Left ventricle myocardium inferior (tissue), 1 donor: ENCODE data around the gene DYNLL1. TPM values are rescaled to one million over a fixed set of nuclear protein-coding genes. Genes with fewer than 3 reads are reported as not detected.
"Not testable (repeated sequence)": the region's sequence is repeated elsewhere in the genome, so short reads cannot be mapped to it uniquely, and the experiment has no call there.

ENCODE experiments used
- DNase-seq: peaks from one replicate; pipeline ENCODE4 v3.0.0-alpha.2; 2020
- H3K27ac ChIP-seq: fragments of 200-600 bp; replicated peaks from 2 replicates; pipeline ENCODE4 v1.8.0; 2021
- H3K27me3 ChIP-seq: fragments of 200-600 bp; 2 replicates; pipeline ENCODE4 v1.8.0; 2021; ENCODE audit warnings: low read depth
- H3K36me3 ChIP-seq: fragments of 200-600 bp; 2 replicates; pipeline ENCODE4 v1.8.0; 2021
- H3K4me1 ChIP-seq: fragments of 200-600 bp; 2 replicates; pipeline ENCODE4 v1.8.0; 2021
- H3K4me3 ChIP-seq: fragments of 200-600 bp; 2 replicates; pipeline ENCODE4 v1.8.0; 2021; ENCODE audit warnings: mild to moderate bottlenecking, moderate library complexity
- H3K9me3 ChIP-seq: fragments of 200-600 bp; replicated peaks from 2 replicates; pipeline ENCODE4 v1.8.0; 2021
- intact Hi-C: fragments of 100-400 bp; cut with micrococcal nuclease; formaldehyde crosslinking; loops from one replicate; pipeline ENCODE4 v1.11.0; 2022
- total RNA-seq: library from RNA; stranded (reverse); fragmentation: NEBNext Ultra II Directional; extraction: Animal tissue kit (Norgen Biotek cat#: 25700); gene quantifications from one replicate; pipeline ENCODE4 v1.2.1, GENCODE V29; 2021
- TF ChIP-seq, protein P1 (sequence below): fragments of 200-600 bp; IDR thresholded peaks from 2 replicates; pipeline ENCODE4 v1.8.0; 2021; ENCODE audit warnings: antibody characterized with exemption, mild to moderate bottlenecking, borderline replicate concordance
- donor health status: DM: no; HTN: yes; CAD: no; lungs with severe emphysema.

The DYNLL1 gene
- total RNA-seq, 1 donor from 2014 or later: 175 TPM

DNA sequence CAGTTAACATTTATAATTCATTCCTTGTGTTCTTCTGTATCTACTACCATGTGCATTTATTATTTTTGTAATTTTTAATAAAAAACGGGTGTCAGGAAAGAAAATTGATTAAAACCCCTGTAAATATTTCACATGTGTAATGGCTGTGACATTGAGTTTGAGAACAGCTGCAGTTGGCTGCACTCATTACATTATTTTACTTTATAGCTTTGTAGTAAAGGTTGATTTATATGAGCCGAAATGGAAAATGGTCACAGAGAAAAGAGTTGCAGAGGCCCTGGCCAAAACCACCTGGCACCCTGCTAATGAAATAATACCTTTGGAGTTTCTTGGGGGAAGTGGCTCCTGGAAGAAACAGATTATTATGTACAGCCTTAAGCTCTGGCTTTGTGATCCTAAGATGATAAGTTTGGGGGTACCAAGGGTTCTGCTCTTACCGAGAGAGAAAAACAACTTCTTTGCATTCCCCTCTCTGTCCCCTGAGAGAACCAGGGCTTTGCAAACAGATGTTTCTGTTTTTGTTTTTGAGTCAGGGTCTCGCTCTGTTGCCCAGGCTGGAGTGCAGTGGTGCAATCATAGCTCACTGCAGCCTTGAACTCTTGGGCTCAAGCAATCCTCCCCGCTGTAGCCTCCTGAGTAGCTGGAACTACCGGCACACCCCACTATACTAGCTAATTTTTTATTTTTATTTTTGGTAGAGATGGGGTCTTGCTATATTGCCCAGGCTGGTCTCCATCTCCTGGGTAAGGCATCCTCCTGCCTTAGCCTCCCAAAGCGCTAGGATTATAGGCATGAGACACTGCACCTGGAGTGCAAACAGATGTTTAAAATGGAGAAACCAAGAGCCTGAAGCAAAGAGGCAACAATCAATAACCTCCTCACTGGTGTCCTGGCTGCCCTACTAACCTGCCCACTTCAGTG, 9.7 kb upstream of the DYNLL1 start:
- Histone ChIP-seq H3K27ac (no peak overlapping the region), H3K4me3 (no peak overlapping the region), H3K36me3 (peaks cover 11% of the 10 kb centered on the region), H3K4me1 (peaks cover 2% of the 10 kb centered on the region), H3K9me3 (no peaks in the 10 kb centered on the region), H3K27me3 (no peaks in the 10 kb centered on the region)
- no peak for DNase-seq
- TF ChIP-seq, protein P1, sequence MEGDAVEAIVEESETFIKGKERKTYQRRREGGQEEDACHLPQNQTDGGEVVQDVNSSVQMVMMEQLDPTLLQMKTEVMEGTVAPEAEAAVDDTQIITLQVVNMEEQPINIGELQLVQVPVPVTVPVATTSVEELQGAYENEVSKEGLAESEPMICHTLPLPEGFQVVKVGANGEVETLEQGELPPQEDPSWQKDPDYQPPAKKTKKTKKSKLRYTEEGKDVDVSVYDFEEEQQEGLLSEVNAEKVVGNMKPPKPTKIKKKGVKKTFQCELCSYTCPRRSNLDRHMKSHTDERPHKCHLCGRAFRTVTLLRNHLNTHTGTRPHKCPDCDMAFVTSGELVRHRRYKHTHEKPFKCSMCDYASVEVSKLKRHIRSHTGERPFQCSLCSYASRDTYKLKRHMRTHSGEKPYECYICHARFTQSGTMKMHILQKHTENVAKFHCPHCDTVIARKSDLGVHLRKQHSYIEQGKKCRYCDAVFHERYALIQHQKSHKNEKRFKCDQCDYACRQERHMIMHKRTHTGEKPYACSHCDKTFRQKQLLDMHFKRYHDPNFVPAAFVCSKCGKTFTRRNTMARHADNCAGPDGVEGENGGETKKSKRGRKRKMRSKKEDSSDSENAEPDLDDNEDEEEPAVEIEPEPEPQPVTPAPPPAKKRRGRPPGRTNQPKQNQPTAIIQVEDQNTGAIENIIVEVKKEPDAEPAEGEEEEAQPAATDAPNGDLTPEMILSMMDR: no peak
- intact Hi-C loops: no loop called here

DNA sequence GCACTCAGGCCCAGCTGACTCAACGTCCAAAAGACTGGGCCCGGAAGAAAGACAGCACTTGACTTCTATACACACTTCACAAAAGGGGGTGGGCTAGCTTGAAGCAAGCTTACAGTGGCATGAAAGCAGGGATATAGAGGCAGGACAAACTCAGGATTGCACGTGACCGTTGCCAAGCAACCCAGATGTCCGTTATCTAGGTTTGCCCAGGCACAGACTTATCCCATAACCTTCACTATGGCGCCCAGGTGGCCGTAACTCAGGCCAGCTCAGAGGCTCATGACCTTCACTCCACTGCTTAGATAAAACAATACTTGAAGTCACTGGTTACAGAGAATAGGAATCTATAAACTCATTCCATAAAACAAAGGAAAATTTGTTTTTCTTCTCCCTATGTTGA, 8.4 kb upstream of the DYNLL1 start:
- H3K27ac ChIP-seq, H3K27me3 ChIP-seq, H3K9me3 ChIP-seq, H3K4me3 ChIP-seq, DNase-seq, intact Hi-C loops, H3K4me1 ChIP-seq, H3K36me3 ChIP-seq: not testable (repeated sequence)

DNA sequence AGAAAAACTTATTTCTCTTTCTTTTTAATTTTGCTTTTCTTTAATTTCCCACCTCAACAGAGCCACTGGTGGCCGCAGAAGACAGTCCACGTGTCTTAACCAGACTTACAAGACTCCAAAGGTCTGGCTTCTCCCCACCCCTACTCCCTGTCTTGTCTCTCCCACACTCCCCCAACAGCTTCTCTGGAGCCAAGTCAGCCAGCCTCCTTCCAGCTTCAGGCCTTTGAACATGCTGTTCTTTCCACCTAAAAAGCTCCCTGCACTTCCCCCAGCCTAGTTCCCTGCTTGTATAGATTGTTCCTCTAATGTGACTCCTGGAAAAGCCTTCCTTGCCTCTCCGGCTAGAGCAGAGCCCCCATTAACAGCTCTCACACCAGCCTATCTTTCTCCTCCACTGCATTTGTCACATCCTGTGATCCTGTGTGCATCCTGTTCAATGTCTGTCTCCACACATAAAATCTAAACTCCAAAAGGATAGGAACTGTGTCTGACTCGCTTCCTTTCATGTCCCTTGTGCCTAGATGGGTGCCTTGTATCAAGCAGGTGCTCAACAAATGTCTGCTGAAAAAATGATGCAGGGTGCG, 7.8 kb upstream of the DYNLL1 start:
- Histone ChIP-seq H3K27ac (no peak overlapping the region), H3K4me1 (peaks cover 5% of the 10 kb centered on the region), H3K4me3 (no peak overlapping the region), H3K36me3 (no peaks in the 10 kb centered on the region), H3K9me3 (no peaks in the 10 kb centered on the region), H3K27me3 (no peaks in the 10 kb centered on the region)
- no peak for DNase-seq
- TF ChIP-seq, protein P1: no peak
- intact Hi-C loops: no loop called here

DNA sequence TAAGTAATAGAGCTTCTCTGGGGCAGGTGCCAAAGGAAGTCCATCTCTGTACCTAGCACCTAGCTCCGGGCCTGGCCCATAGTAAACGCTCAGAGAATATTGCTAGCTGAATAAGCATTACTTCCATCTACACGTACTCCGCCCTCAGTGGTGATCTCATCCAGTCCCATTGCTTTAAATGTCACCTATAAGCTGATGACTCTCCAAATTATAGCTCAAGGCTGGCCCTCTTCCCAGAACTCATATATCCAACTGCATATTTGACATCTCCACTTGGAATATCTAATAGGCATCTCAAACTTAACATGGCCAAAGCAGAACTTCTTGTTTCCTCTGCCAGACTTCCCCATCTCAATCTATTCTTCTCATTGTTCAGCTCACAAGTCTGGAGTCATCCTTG, 6.9 kb upstream of the DYNLL1 start:
- H3K27me3 ChIP-seq: no peaks in the 10 kb centered on the region
- H3K4me3 ChIP-seq: no peak overlapping the region
- DNase-seq: no peak
- intact Hi-C loops: no loop called here
- H3K4me1 ChIP-seq: peaks cover 5% of the 10 kb centered on the region
- TF ChIP-seq, protein P1: no peak
- H3K9me3 ChIP-seq: no peaks in the 10 kb centered on the region
- H3K27ac ChIP-seq: no peak overlapping the region
- no peaks in the 10 kb centered on the region for H3K36me3 ChIP-seq

DNA sequence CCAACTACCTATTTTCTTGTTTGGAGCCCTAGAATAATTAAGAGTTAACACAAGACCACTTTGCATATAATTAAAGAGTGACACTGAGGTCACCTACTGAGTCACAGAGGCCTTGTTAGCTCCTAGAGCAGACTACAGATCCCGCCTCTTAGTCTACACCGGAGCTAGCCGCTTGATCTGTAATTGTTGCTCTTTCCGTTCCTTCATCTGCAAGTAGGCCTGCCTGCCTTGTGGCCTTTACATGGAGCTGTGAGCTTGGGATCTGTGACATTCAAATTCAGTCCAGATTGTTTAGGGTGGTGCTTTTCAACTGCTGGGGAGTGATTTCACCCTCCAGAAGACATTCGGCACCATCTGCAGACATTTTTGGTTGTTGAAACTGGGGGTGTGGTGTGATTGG, 5.6 kb upstream of the DYNLL1 start:
- no peaks in the 10 kb centered on the region for H3K36me3 ChIP-seq
- intact Hi-C loops: no loop called here
- H3K4me1 ChIP-seq: peaks cover 10% of the 10 kb centered on the region
- no peak for DNase-seq
- no peaks in the 10 kb centered on the region for H3K27me3 ChIP-seq
- TF ChIP-seq, protein P1: no peak
- H3K27ac ChIP-seq: no peak overlapping the region
- no peak overlapping the region for H3K4me3 ChIP-seq
- H3K9me3 ChIP-seq: no peaks in the 10 kb centered on the region
